GM23338 (cell line): ENCODE results near the gene GOLGA2.

Experiments
- CREB1 ChIP-seq: fragments of 250-450 bp; sonication (Bioruptor Pico); IDR thresholded peaks from 2 replicates; pipeline ENCODE4 v1.5.0; 2020; ENCODE audit warnings: low read depth, mild to moderate bottlenecking, moderate library complexity
- CTCF ChIP-seq, 2 experiments: fragments of 200-600 bp in 1 of 2; sonication (generic) in 1 of 2; conservative IDR thresholded peaks; 2 replicates each; pipeline versions ENCODE4 v1.5.1 to v1.6.1; 2016 to 2017; ENCODE audit warnings: antibody characterized with exemption in 2 of 2, low read depth in 2 of 2, mild to moderate bottlenecking in 2 of 2, moderate library complexity in 1 of 2
- EZH2 ChIP-seq: fragments of 200-600 bp; sonication (generic); IDR thresholded peaks from one replicate; pipeline ENCODE4 v1.8.0; 2017; ENCODE audit warnings: antibody characterized with exemption, mild to moderate bottlenecking, low read depth; ENCODE audit not compliant: unreplicated experiment
- EZH2phosphoT487 ChIP-seq: fragments of 200-600 bp; sonication (generic); IDR thresholded peaks from one replicate; pipeline ENCODE4 v1.8.1; 2018; ENCODE audit warnings: antibody characterized with exemption; ENCODE audit not compliant: unreplicated experiment
- JUNB ChIP-seq: IDR thresholded peaks from one replicate; pipeline ENCODE4 v1.6.1; 2016; ENCODE audit warnings: antibody characterized with exemption; ENCODE audit not compliant: unreplicated experiment
- POLR2AphosphoS5 ChIP-seq: IDR thresholded peaks from 2 replicates; pipeline ENCODE4 v1.6.1; 2016; ENCODE audit warnings: antibody characterized with exemption, low read depth
- ZNF114 ChIP-seq: fragments of 250-450 bp; sonication (Bioruptor Pico); IDR thresholded peaks from 2 replicates; pipeline ENCODE4 v1.5.0; 2020; ENCODE audit warnings: mild to moderate bottlenecking, moderate library complexity
- TF ChIP-seq, protein P1 (sequence below): IDR thresholded peaks from one replicate; pipeline ENCODE4 v1.6.1; 2018; ENCODE audit warnings: antibody characterized with exemption; ENCODE audit not compliant: unreplicated experiment

- no peak for TF ChIP-seq CTCF (conservative IDR thresholded peaks at IDR 0.05; ENCODE audit: low read depth in 2 of 2)
- no peak for TF ChIP-seq POLR2AphosphoS5
- no peak for TF ChIP-seq EZH2
- TF ChIP-seq, protein P1, sequence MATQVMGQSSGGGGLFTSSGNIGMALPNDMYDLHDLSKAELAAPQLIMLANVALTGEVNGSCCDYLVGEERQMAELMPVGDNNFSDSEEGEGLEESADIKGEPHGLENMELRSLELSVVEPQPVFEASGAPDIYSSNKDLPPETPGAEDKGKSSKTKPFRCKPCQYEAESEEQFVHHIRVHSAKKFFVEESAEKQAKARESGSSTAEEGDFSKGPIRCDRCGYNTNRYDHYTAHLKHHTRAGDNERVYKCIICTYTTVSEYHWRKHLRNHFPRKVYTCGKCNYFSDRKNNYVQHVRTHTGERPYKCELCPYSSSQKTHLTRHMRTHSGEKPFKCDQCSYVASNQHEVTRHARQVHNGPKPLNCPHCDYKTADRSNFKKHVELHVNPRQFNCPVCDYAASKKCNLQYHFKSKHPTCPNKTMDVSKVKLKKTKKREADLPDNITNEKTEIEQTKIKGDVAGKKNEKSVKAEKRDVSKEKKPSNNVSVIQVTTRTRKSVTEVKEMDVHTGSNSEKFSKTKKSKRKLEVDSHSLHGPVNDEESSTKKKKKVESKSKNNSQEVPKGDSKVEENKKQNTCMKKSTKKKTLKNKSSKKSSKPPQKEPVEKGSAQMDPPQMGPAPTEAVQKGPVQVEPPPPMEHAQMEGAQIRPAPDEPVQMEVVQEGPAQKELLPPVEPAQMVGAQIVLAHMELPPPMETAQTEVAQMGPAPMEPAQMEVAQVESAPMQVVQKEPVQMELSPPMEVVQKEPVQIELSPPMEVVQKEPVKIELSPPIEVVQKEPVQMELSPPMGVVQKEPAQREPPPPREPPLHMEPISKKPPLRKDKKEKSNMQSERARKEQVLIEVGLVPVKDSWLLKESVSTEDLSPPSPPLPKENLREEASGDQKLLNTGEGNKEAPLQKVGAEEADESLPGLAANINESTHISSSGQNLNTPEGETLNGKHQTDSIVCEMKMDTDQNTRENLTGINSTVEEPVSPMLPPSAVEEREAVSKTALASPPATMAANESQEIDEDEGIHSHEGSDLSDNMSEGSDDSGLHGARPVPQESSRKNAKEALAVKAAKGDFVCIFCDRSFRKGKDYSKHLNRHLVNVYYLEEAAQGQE: no peak
- no peak for TF ChIP-seq CREB1 (CRISPR knock-in tag)
- TF ChIP-seq JUNB: no peak
- TF ChIP-seq EZH2phosphoT487: no peak
- TF ChIP-seq ZNF114 (CRISPR knock-in tag): no peak
Measured at GRCh38 chr9:128288273-128289004, 12.6 kb upstream of the GOLGA2 start.
